Spleen (tissue), 11 donors: ENCODE results near the gene DPP9. TPM values are rescaled to one million over a fixed set of nuclear protein-coding genes. Genes with fewer than 3 reads are reported as not detected.

ENCODE experiments used
- DNase-seq: peaks from one replicate; pipeline ENCODE4 v3.0.0-alpha.2; 2020
- H3K27ac ChIP-seq, 8 donors: fragments of 200-600 bp; sonication (generic) in 7 of 8; 1 replicate in 4 of 8; 2 replicates in 4 of 8; pipeline versions ENCODE4 v1.5.0 to v1.8.0; 2016 to 2021; ENCODE audit warnings: inconsistent platforms in 4 of 8, mild to moderate bottlenecking in 4 of 8, moderate library complexity in 1 of 8
- H3K27me3 ChIP-seq, 7 donors: fragments of 200-600 bp; sonication (generic) in 6 of 7; replicated peaks in 1 of 7; 1 replicate in 4 of 7; 2 replicates in 3 of 7; pipeline versions ENCODE4 v1.5.0 to v1.8.0; 2016 to 2021; ENCODE audit warnings: inconsistent platforms in 3 of 7, mild to moderate bottlenecking in 1 of 7
- H3K36me3 ChIP-seq, 6 donors: fragments of 200-600 bp; sonication (generic) in 5 of 6; 1 replicate in 4 of 6; 2 replicates in 2 of 6; pipeline versions ENCODE4 v1.5.0 to v1.8.0; 2016 to 2021; ENCODE audit warnings: inconsistent platforms in 2 of 6
- H3K4me1 ChIP-seq, 6 donors: fragments of 200-600 bp; sonication (generic) in 5 of 6; 1 replicate in 3 of 6; 2 replicates in 3 of 6; pipeline versions ENCODE4 v1.5.0 to v1.8.0; 2016 to 2021; ENCODE audit warnings: inconsistent platforms in 3 of 6
- H3K4me3 ChIP-seq, 8 donors: fragments of 200-600 bp; sonication (generic) in 7 of 8; 1 replicate in 4 of 8; 2 replicates in 4 of 8; pipeline versions ENCODE4 v1.5.0 to v1.8.0; 2016 to 2021; ENCODE audit warnings: inconsistent platforms in 4 of 8, mild to moderate bottlenecking in 4 of 8, moderate library complexity in 2 of 8
- H3K9me3 ChIP-seq, 8 donors: fragments of 200-600 bp; sonication (generic) in 7 of 8; 1 replicate in 4 of 8; 2 replicates in 4 of 8; pipeline versions ENCODE4 v1.5.0 to v1.8.0; 2016 to 2021; ENCODE audit warnings: inconsistent platforms in 4 of 8
- CTCF ChIP-seq, 11 experiments: fragments of 200-600 bp in 7 of 11; fragments of 450-650 bp in 4 of 11; sonication (generic) in 4 of 11; IDR thresholded peaks in 8 of 11; conservative IDR thresholded peaks in 3 of 11; 1 replicate in 7 of 11; 2 replicates in 4 of 11; pipeline versions ENCODE4 v1.4.0 to v1.8.0; 2016 to 2021; ENCODE audit warnings: antibody characterized with exemption in 11 of 11, inconsistent platforms in 4 of 11, mild to moderate bottlenecking in 1 of 11
- POLR2A ChIP-seq, 3 donors: fragments of 450-650 bp; IDR thresholded peaks; one replicate each; pipeline ENCODE4 v1.5.1; 2017; ENCODE audit warnings: antibody characterized with exemption in 3 of 3, mild to moderate bottlenecking in 1 of 3
- POLR2AphosphoS5 ChIP-seq, 3 donors: sonication (generic); formaldehyde crosslinking; IDR thresholded peaks; one replicate each; pipeline ENCODE4 v1.5.1; 2017; ENCODE audit warnings: antibody characterized with exemption in 3 of 3
- WGBS, 5 donors: extraction: QIAGEN DNeasy Blood & Tissue Kit in 3 of 5; methylation state at CpG; one replicate each; pipeline versions ENCODE4 v1.1.5 to v1.1.7; 2013 to 2018; 5-methylcytosine and 5-hydroxymethylcytosine counted together
- intact Hi-C: fragments of 100-400 bp; cut with DNase I; formaldehyde crosslinking; loops from one replicate; pipeline ENCODE4 v1.15.0; 2023; ENCODE audit warnings: low total_unique reads
- polyA plus RNA-seq, 3 donors: library from polyadenylated mRNA; stranded (reverse); fragments of 200-250 nt; gene quantifications; one replicate each; pipeline ENCODE4 v1.2.1, GENCODE V29; 2013
- total RNA-seq, 7 donors: library from RNA; depleted of rRNA in 3 of 7; stranded (reverse); fragments of >200 nt in 3 of 7; fragmentation: NEBNext Ultra II Directional in 4 of 7; extraction: Animal tissue kit (Norgen Biotek cat#: 25700) in 4 of 7; gene quantifications; one replicate each; pipeline versions ENCODE4 v1.1.0 to v1.2.1, GENCODE V29; 2016 to 2021
- donor health status: healthy with polysubstance abuse.
- donor health status: DM: no; HTN: no; CAD: no; lungs with moderate emphysema.
- donor health status: DM: no; HTN: no; CAD: no.
- donor health status: Bipolar disorder and iron deficiency.
- donor health status: healthy.
- donor health status: DM: no; HTN: no; CAD: no.
- donor health status: DM: yes; HTN: yes; CAD: no.

DPP9 gene
- total and polyA plus RNA-seq, 10 donors = 22.8 to 89.9 (median 64.9) TPM

GRCh38 chr19:4638317-4638716 is 85.3 kb downstream of the DPP9 start:
- TF ChIP-seq POLR2A (IDR thresholded peaks at IDR 0.05) (no peak), POLR2AphosphoS5 (IDR thresholded peaks at IDR 0.05) (peak in 2 of 3 donors; percentile 31 to 71)
- Histone ChIP-seq H3K27me3 (peaks cover 0 to 9% (median 0%) of the 10 kb centered on the region in 7 donors), H3K27ac (peak overlapping the region; percentile 37 to 90 (median 85)), H3K4me1 (peaks cover 22 to 96% (median 72%) of the 10 kb centered on the region in 6 donors), H3K36me3 (no peaks in the 10 kb centered on the region), H3K4me3 (peak overlapping the region in 2 of 8 donors; percentile 93 to 97), H3K9me3 (no peaks in the 10 kb centered on the region)
- peak; percentile 84 for DNase-seq
- 42 to 63% (median 59%) methylated on average over 9 to 11 of the region's 11 CpGs for WGBS, 5 donors
- intact Hi-C loops = loop anchor here (5.0 kb wide), 1 partner anchor 71 kb away; no protein-coding TSS in a partner anchor

GRCh38 chr19:4636761-4637160 is 86.9 kb downstream of the DPP9 start:
- peaks cover 22 to 84% (median 67%) of the 10 kb centered on the region in 6 donors for H3K4me1 ChIP-seq
- intact Hi-C loops = loop anchor here (5.0 kb wide), 1 partner anchor 69 kb away; no protein-coding TSS in a partner anchor

GRCh38 chr19:4636151-4636717 is 87.4 kb downstream of the DPP9 start:
- no peaks in the 10 kb centered on the region for H3K9me3 ChIP-seq
- intact Hi-C loops = loop anchor here (5.0 kb wide), 1 partner anchor 69 kb away; no protein-coding TSS in a partner anchor
- no peaks in the 10 kb centered on the region for H3K36me3 ChIP-seq
- H3K4me1 ChIP-seq = peaks cover 22 to 78% (median 62%) of the 10 kb centered on the region in 6 donors
- peak; percentile 94 for DNase-seq
- 0 to 8% (median 1%) methylated on average over 4 to 43 of the region's 43 CpGs for WGBS, 5 donors
- peak; percentile 18 to 63 (median 50) for TF ChIP-seq POLR2AphosphoS5 (IDR thresholded peaks at IDR 0.05)
- peak; percentile 77 to 98 (median 94) for TF ChIP-seq CTCF (IDR thresholded peaks at IDR 0.05 in 8 of 11, conservative IDR thresholded peaks at IDR 0.05 in 3 of 11)
- TF ChIP-seq POLR2A (IDR thresholded peaks at IDR 0.05) = no peak
- H3K27me3 ChIP-seq = peaks cover 0 to 9% (median 0%) of the 10 kb centered on the region in 7 donors
- peak overlapping the region in 7 of 8 donors; percentile 18 to 78 (median 48) for H3K27ac ChIP-seq
- peak overlapping the region; percentile 33 to 70 (median 41) for H3K4me3 ChIP-seq

More at GRCh38 chr19:4636761-4637160, 86.9 kb downstream of the DPP9 start:
- TF ChIP-seq POLR2A (IDR thresholded peaks at IDR 0.05) = no peak
- no peak for TF ChIP-seq CTCF (IDR thresholded peaks at IDR 0.05 in 8 of 11, conservative IDR thresholded peaks at IDR 0.05 in 3 of 11)
- no peak for TF ChIP-seq POLR2AphosphoS5 (IDR thresholded peaks at IDR 0.05)
- Histone ChIP-seq H3K27me3 (peaks cover 0 to 9% (median 0%) of the 10 kb centered on the region in 7 donors), H3K27ac (peak overlapping the region in 1 of 8 donors; percentile 72), H3K36me3 (no peaks in the 10 kb centered on the region), H3K4me3 (peak overlapping the region in 2 of 8 donors; percentile 40 to 70), H3K9me3 (no peaks in the 10 kb centered on the region)
- DNase-seq = no peak
- WGBS, 5 donors = 69 to 82% (median 78%) methylated on average over 8 of the region's 8 CpGs

- TF ChIP-seq CTCF (IDR thresholded peaks at IDR 0.05 in 8 of 11, conservative IDR thresholded peaks at IDR 0.05 in 3 of 11) (no peak), POLR2A (IDR thresholded peaks at IDR 0.05) (no peak), POLR2AphosphoS5 (IDR thresholded peaks at IDR 0.05) (no peak)
- Histone ChIP-seq H3K36me3 (no peaks in the 10 kb centered on the region), H3K27me3 (peaks cover 0 to 9% (median 0%) of the 10 kb centered on the region in 7 donors), H3K9me3 (no peaks in the 10 kb centered on the region), H3K4me3 (peak overlapping the region; percentile 33 to 70 (median 41)), H3K4me1 (peaks cover 22 to 73% (median 57%) of the 10 kb centered on the region in 6 donors), H3K27ac (peak overlapping the region in 5 of 8 donors; percentile 25 to 78 (median 59))
- intact Hi-C loops = loop anchor here (5.0 kb wide), 1 partner anchor 68 kb away; no protein-coding TSS in a partner anchor
- WGBS, 5 donors = 43 to 53% (median 47%) methylated on average over 6 to 13 of the region's 13 CpGs
- DNase-seq = no peak
Measured at GRCh38 chr19:4635754-4636116, 87.9 kb downstream of the DPP9 start.
